NCI-H1436 treated with DMSO at 0.1 percent for 48 hours (cell line): ENCODE data around the gene KAT6B.

Experiments
- DNase-seq: peaks from one replicate; lab custom pipeline; 2025; lab: John Stamatoyannopoulos, UW

The KAT6B gene

DNA sequence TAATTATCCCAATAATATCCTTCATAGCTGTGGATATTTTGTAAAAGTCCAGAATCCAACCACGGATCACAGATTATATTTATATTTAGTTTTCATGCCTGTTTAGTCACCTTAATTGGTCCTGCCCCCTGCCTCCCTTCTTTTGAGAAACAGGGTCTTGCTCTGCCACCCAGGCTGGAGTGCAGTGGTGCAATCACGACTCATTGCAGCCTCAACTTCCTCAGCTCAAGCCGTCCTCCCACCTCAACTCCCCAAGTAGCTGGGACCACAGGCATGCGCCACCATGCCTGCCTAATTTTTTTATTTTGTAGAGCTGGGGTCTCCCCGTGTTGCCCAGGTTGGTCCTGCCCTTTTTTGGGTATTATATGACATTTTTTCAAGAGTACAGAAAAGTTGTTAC lies 129.4 kb downstream of the KAT6B start:
- DNase-seq = no peak

DNA sequence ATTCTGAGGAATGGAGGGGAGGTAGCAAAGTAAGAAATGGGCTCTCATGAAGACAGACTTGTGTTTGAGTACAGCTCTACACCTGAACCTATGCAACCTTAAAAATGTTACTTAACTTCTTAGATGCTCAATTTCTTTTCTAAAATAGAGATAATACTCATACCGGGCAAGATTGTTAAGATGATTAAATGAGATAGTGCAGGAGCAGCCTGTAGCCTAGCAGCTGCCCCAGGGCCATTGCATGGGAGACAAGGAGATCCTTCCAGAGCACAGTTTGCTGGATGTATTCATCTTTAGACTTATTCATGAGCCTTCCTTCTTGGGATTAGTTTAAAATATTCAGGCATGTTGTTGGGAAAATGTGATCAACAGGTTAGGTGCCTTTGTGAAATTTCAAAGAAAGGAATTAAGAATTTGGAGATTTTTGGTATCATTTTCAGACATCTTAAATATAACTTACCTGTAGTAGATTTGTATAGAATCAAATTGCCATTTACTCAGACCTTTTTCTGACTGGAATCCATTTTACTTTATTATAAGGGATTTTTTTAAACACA lies 130.2 kb downstream of the KAT6B start:
- DNase-seq = no peak

DNA sequence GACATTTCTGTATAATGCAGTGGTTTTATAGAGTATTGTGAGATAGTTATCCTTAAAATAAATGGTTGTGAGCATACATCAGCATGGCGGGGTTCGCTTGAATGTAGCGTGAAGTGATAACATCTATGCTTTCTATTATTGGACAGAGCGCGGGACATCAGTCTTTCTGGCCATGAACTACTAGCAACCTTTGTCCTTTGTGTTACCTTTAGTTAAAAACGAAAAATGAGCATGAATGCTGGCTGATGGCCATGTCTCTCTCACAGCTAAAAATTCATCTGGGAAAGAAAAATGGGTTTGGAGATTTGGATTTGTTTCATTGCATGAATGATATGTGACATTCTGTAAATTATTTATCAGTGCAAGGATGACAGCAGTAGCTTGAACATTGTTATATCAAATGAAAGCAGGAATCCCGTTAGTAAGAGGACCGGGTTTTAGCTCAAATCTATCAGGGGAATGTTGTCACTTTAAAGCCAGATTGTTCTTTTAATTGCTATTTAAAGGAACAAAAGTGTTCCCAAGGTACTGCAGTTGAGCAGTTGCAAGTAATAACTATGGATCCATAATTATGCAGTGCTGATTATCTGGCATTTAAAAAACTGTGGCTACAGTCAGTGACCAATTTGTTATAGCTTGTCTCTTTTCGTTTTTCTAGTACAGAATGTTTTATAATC lies 131.0 kb downstream of the KAT6B start:
- no peak for DNase-seq

DNA sequence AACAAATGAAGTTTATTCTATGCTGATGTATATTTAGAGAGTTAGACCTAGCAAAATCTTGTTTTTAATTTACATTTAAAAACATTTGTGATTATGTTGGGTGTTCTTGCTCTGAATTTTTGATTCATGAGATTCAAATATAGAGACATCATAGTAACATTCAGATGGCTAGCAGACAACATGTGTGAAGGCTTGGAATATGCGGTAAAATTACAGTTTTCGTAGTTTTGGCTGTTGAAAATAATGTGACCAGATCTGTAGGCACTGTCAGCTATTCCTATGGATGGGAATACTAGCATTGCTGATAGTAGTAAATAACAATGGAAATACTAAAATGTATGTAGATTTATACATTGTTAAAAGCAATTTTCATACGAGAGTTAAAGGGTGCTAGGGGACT lies 131.9 kb downstream of the KAT6B start:
- no peak for DNase-seq

DNA sequence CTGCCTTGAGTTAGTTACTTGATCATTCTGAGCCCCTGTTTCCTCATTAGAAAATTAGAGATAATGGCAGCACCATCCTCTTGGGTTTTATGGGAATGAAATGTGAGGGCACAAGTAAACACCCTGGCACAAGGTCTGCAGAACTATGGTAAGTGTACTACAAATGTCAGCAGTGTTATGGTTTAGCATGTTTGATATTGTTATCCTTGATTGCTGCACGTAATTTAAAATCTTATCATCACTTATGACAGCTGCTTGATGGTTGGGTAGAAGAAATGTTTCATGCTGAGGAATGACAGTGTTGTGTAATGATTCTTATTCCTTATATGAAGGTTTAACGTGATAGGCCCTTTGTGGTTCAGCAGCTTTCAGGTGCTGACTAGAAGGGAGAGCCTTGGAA lies 134.3 kb downstream of the KAT6B start:
- no peak for DNase-seq

DNA sequence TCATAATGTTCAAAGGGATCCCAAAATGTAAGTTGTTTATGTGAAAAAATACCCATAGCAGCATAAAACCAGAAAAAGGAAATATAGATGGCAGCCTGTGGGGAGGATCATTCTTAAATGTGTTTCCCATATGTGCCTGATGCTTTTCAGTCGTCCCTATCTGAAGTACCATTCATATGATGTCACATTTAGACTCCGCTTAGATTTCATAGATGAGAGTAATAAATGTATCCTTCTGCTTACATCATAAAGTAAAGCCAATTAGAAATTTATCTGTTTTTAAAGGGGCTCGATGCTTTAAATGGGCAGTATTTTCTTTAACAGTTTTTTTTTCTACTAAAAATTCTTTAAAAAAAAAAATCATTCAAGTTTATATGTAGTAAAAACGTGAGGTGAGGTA lies 136.1 kb downstream of the KAT6B start:
- no peak for DNase-seq

DNA sequence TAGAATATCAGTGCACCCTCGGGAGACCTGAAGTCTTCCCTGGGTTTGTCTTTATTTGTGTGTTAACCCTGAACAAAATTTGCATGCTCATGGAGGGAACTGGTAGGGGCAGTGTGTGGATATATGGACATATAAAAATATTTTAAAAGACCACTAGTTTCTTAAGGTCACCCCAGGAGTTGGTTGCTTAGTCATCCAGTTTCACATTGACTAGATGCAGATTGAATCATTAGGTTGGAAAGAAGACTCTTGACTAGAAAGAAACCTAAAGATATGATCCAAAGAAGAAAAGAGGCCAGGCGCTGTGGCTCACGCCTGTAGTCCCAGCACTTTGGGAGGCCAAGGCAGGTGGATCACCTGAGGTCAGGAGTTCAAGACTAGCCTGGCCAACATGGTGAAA lies 137.1 kb downstream of the KAT6B start:
- no peak for DNase-seq

DNA sequence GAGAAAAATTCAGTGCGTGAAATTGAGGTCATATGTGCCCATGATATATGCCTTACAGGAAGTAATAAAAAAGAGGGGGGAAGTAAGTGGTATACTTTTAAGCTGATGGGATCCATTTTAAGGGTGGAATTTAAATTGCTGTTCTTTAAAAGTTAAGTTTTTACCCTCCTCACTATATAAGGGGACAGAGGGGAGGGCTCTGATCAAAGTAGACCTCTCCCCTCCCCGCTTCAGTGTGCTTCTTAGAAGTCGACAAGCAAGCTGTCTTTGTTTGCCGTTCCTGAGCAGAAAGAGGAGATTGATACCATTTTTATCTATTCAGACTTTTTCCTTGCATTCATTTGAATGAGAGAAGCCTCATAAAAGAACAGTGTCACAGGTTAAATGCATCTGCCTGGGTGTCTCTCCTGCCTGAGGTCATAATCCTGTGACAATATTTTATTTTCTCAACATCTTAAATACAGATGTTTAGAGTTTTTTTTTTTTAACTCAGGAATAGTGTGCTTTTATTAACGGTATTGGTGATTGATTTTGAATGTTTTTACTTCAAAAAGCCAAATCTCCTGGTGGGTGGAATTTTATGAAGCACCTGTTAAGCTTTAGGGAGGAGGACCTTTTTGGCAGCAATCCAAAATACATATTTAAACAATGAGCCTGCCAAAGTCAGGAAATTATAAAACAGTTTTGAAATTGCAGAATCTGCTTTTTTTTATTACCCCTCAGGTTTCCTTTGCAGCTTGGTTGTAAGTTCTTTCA lies 141.7 kb downstream of the KAT6B start:
- DNase-seq = peak; percentile 68

DNA sequence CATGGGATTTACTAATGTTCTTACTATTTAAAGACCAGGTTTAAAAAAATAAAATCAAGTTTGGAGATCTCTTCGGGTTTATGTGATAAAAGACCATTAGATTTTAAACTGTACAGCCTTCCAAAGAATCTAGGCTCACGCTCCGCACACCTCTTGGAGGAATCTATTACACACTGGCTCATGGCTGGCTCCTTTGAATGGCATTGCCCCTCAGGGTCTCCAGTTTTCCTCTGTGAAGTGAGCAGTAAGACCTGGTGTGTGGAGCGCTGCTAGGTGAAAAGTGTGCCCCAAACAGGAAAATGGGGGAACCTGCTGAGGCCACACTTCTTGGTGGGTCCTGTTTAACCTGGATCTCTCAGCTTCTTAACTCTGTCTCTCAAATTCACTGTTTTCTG lies 142.3 kb downstream of the KAT6B start:
- DNase-seq = no peak

DNA sequence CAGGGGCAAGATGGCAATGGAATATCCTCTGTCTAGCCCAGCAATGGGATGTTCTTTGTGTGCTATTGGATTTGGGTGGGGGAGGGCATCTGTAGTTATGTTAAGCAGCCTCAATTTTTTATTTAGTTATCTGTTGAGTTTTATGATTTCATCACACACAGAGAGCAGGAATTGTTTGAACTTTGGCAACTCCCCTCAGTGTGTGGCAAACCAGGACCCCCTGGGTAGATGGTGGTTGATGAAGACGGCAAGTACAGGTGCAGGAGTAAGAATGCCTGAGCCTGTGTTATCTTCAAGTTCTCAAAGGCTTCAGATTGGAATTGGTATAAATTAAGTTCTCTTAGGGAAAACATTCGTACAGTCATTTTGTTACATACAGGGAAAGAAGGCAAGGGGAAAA lies 142.7 kb downstream of the KAT6B start:
- DNase-seq = no peak

DNA sequence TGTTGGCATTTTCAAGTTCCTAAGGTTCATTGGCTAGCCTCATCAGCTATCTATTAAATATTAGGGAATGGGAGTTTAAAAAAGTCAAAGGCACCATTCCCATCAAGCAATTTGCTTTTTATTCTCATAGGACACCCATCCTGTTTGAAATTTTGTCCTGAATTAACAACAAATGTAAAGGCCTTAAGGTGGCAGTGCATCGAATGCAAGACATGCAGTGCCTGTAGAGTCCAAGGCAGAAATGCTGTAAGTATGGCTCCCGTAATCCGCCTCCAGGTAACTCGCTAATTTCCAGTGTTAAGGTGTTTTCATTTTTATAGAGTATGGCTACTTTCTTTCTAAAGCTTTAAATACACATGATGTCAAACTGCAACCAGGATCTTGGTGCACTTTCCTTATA lies 143.1 kb downstream of the KAT6B start:
- DNase-seq = no peak

DNA sequence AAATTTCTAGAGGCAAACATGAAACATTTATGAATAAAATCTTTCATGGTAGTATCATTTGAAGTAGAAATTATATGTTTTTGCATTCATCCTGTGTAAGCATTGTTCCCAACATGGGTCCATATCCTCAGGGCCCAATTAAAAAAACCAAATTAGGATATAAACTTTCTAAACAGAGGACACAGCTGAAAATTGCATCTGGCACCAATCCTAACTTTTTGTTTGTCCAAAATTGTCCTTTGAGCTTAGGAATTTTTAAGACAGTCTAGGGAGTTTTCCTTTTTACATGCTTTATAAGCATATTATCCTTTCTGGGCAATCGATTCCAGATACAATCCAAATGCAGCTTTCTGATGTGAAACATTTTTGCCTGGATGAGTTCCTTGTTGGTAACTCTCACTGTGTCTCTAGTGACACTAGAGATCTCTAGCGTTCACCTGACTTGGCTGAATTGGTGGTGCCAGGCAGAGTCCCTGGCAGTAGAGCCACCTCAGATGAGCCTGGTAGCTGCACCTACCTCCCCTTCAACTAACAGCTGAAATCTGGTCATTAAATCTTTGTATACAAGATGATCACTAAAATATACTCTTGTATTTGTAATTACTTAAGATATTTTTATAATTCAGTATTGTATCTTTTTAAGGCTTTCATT lies 147.5 kb downstream of the KAT6B start:
- no peak for DNase-seq

DNA sequence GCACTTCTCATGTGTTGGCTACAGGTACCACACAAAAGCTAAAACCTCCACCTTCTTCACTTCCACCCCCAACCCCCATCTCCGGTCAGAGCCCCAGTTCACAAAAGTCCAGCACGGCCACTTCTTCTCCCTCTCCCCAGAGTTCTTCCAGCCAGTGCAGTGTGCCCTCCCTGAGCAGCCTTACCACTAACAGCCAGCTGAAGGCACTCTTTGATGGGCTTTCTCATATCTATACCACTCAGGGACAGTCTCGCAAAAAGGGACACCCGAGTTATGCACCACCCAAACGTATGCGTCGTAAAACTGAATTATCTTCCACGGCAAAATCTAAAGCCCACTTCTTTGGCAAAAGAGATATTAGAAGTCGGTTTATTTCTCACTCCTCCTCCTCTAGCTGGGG lies 149.4 kb downstream of the KAT6B start:
- DNase-seq = no peak

DNA sequence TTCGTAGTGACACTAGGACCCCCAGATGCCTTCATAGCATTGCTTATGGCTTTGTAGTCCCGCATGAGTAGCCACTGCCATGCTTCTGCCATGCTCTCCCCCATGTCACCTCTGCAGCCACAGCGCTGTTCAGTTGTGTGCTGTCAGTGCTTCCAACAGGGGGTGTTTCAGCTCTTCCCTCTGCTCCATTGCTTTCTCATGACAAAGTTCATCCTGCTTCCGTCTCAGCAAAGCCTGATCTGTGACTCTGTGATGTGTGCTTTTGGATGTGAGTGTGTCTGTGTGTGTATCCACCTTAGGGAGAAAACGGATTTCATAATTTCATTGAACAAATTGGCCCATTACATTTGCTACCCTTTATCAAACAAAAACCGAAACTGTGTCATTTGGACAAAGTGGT lies 150.2 kb downstream of the KAT6B start:
- no peak for DNase-seq

DNA sequence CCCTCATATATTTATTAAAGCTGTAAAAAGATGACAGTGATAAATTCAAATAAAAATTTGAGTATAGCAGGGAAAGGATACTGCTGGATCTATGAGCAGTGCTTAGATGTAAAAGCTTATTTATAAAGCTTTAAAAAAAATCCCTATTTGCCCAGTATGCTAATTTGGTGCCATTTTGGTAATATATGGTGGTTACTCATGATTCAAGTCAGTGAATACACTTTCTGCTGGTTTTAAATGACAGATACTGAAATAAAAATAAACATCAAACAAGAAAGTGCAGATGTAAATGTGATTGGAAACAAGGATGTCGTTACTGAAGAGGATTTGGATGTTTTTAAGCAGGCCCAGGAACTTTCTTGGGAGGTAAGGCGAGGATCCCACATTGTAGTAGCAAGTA lies 150.7 kb downstream of the KAT6B start:
- no peak for DNase-seq

DNA sequence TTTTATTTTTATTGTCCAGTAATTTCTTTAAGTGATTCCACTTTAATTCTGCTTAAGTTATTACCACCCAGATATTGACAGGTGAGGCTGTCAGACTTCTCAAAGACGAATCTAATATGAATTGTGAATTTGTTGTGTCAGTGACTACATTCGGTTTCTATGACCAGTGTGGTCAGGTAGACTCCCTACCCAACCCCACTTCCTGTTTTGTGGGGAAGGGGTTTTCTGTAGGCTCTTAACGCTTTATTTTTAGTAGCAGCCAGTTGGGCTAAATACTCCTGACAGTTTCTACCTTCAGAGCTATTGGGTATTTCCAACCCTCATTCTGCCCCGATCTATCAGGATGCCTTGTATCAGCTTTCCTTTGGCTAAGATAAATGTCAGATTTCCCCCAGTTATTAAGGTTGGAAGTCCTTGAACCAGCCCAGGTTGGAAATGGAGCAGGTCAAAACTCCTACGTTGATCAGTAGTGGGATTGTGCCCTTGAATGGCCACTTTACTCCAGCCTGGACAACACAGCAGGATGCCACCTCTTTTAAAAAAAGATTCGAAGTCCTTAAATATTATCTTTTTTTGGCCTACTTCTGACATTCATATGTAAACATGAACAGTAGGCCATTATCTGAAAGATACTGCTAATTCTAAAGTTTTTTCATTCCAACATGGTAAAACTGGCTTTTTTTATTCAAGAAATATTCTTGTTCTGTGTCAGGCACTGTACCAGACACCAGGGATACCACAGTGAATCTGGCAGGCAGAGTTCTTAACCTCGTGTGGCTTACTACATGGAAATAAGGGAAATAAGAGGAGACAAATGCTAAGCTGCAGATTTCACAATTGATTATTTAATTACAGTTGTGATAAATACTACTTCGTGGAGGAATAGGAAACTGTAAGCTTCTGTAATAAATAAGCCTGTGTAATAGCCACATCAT lies 151.8 kb downstream of the KAT6B start:
- DNase-seq = no peak

DNA sequence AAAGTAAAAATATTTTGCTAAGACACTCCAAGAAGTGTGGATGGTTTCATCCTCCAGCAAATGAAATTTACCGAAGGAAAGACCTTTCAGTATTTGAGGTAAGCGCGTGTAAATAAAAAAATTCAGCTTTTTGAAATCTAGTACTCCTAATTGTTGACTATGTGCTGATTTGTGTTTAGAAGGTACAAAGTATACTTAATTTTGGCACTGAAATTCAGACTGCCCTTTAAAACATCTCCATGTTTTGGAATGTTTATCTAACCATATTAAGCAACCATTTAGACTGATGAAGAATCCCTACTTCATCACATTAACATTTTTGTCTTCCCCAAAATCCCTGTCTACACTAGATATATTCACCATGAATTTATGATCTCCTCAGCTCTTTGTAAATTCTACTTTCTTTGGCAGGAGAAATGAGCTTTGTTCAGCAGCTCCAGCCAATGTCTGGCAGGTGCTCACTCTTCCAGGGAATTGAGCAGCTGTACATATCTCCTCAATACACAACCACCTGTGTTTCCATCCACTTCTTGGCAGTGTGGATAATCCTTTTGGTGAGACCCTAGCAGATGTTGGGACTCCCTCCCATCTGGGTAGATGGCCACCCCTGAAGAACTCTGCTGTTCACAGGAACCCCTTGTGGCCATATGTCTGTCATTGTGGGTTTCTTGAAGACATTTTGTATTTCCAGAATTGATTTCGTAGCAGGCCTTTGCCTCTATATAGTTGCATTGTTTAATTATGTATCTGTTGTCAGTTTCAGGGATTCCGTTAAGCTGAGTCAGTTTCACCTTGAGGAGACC lies 155.6 kb downstream of the KAT6B start:
- DNase-seq = no peak

DNA sequence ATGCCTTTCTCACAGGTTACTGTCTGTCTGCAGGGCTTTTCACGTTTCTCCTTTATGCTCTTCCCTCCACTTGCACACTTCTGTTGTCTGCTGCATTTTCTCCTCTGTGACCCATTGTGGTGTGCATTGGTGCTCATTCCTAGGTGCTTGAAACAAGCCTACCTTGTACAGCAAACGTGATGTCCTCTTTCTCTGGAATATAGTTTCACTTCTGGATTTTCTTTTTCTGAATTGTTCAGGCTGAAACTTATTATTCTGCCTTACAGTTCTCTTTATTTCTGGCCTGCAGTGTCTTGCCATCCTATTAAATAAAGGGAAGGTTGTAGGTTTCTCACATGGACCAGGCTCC lies 156.2 kb downstream of the KAT6B start:
- DNase-seq = no peak

DNA sequence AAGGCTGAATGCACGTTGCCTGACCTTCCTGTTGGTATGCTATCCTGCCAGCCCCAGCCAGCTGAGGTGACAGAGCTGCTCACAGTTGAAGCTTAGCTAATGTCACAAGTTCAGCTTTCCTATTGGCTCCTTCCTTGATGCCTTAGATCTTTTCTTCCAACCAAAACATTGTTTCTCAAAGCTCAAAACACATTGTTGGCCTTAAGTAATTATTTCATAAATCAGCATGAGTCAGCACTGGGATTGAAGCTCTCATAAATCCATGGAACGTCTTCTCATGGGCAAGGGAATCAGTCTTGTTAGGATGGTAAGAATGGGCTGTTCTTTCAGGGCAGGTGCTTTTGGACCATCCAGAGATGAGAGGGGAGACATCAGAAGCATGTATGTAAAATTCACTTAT lies 157.0 kb downstream of the KAT6B start:
- DNase-seq = no peak

DNA sequence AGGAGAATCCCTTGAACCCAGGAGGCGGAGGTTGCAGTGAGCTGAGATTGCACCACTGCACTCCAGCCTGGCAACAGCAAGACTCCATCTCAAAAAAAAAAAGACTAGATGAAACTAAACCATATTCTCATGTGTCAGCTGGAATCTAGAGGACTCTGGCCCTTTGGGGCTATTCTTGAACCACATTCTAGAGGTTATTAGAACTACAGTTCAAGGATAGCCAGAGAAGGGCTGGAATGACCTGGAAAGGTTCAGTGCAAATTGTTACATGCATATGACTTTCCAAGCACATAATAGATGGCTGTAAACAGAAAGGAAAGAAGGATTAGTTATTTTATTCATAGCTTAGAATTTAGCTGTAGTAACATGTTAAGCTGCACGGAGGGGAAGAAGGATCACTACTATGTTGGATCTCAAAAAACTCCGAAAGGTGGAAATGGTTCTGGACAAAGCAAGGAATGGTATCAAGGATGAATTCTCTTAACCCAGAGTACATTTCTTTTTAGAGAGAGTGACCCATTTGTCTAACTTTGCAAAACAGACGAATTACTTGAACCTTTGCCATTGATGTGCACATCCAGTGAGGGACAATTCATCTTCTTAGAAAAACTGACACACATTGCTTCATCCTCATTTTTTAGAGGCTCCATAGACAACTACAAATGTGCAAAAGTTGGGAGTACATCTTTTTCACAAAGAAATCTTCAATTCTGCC lies 161.1 kb downstream of the KAT6B start:
- DNase-seq = no peak
